Neural crest cell (in vitro differentiated cells): ENCODE data around the gene TUBGCP3. TPM values are rescaled to one million over a fixed set of nuclear protein-coding genes. Genes with fewer than 3 reads are reported as not detected.

Experiments used
- DNase-seq: peaks from one replicate; pipeline ENCODE4 v3.0.0; 2021; ENCODE audit warnings: low read depth, mixed read lengths, low spot score
- H3K27ac Mint-ChIP-seq: one replicate; pipeline ENCODE4 v1.8.0; 2021; ENCODE audit warnings: mild to moderate bottlenecking, mixed read lengths; ENCODE audit not compliant: unreplicated experiment
- H3K27me3 Mint-ChIP-seq: 2 replicates; pipeline ENCODE4 v1.8.0; 2021; ENCODE audit warnings: low read depth, mild to moderate bottlenecking, mixed read lengths
- H3K36me3 Mint-ChIP-seq: 2 replicates; pipeline ENCODE4 v1.8.0; 2021; ENCODE audit warnings: low read depth, mild to moderate bottlenecking, mixed read lengths
- H3K4me1 Mint-ChIP-seq: 2 replicates; pipeline ENCODE4 v1.8.0; 2021; ENCODE audit warnings: mixed read lengths
- H3K4me3 Mint-ChIP-seq: one replicate; pipeline ENCODE4 v1.8.0; 2021; ENCODE audit warnings: mild to moderate bottlenecking, mixed read lengths
- H3K9me3 Mint-ChIP-seq: 2 replicates; pipeline ENCODE4 v1.8.0; 2021; ENCODE audit warnings: mixed read lengths
- total RNA-seq: library from RNA; stranded (reverse); gene quantifications from 2 replicates; pipeline ENCODE4 v1.2.1, GENCODE V29; 2021
- TF ChIP-seq, protein P1 (sequence below): fragments of 200-600 bp; sonication (generic); conservative IDR thresholded peaks from 2 replicates; pipeline ENCODE4 v1.5.0; 2021; ENCODE audit warnings: antibody characterized with exemption, mild to moderate bottlenecking

Gene TUBGCP3
- total RNA-seq, 1 donor from 2014 or later, result 43.9 TPM

DNA sequence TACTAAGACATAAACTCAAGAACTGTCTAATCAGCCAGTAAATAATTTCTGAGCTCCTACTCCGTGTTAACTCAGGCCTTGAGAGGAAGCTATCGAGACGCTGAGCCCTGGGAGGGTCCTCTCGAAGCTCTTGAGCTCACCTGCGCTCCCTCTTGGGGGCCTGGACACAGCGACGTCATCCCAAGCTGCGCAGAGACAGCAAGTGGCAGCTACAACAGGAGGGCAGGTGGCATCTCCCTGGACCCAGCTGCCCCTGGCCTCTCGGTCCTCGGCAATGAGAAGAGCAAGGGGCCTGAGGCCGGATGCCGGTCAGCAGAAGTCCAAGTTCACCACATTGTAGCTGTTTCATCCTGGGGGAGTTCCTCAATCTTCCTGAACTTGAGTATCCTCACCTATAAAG is 30.5 kb upstream of the TUBGCP3 start:
- no peak for DNase-seq
- TF ChIP-seq, protein P1, sequence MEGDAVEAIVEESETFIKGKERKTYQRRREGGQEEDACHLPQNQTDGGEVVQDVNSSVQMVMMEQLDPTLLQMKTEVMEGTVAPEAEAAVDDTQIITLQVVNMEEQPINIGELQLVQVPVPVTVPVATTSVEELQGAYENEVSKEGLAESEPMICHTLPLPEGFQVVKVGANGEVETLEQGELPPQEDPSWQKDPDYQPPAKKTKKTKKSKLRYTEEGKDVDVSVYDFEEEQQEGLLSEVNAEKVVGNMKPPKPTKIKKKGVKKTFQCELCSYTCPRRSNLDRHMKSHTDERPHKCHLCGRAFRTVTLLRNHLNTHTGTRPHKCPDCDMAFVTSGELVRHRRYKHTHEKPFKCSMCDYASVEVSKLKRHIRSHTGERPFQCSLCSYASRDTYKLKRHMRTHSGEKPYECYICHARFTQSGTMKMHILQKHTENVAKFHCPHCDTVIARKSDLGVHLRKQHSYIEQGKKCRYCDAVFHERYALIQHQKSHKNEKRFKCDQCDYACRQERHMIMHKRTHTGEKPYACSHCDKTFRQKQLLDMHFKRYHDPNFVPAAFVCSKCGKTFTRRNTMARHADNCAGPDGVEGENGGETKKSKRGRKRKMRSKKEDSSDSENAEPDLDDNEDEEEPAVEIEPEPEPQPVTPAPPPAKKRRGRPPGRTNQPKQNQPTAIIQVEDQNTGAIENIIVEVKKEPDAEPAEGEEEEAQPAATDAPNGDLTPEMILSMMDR, result no peak
- no peaks in the 10 kb centered on the region for H3K9me3 Mint-ChIP-seq
- peaks cover 23% of the 10 kb centered on the region for H3K27me3 Mint-ChIP-seq
- peaks cover 9% of the 10 kb centered on the region for H3K4me1 Mint-ChIP-seq
- no peaks in the 10 kb centered on the region for H3K36me3 Mint-ChIP-seq
- H3K4me3 Mint-ChIP-seq, result no peak overlapping the region
- H3K27ac Mint-ChIP-seq, result no peak overlapping the region

- H3K27me3 Mint-ChIP-seq, result peaks cover 23% of the 10 kb centered on the region
- no peak for DNase-seq
- no peak overlapping the region for H3K27ac Mint-ChIP-seq
- TF ChIP-seq, protein P1, result no peak
- no peaks in the 10 kb centered on the region for H3K9me3 Mint-ChIP-seq
- H3K36me3 Mint-ChIP-seq, result no peaks in the 10 kb centered on the region
- H3K4me3 Mint-ChIP-seq, result no peak overlapping the region
- peaks cover 9% of the 10 kb centered on the region for H3K4me1 Mint-ChIP-seq
These were observed 29.9 kb upstream of the TUBGCP3 start for GRCh38 chr13:112617754-112618375.

GRCh38 chr13:112616586-112617362 is 28.8 kb upstream of the TUBGCP3 start:
- Mint-ChIP-seq H3K9me3 (no peaks in the 10 kb centered on the region), H3K27me3 (peaks cover 24% of the 10 kb centered on the region), H3K4me3 (no peak overlapping the region), H3K27ac (no peak overlapping the region), H3K36me3 (no peaks in the 10 kb centered on the region), H3K4me1 (peaks cover 9% of the 10 kb centered on the region)
- peak; percentile 28 for DNase-seq
- TF ChIP-seq, protein P1, result peak; percentile 67

DNA sequence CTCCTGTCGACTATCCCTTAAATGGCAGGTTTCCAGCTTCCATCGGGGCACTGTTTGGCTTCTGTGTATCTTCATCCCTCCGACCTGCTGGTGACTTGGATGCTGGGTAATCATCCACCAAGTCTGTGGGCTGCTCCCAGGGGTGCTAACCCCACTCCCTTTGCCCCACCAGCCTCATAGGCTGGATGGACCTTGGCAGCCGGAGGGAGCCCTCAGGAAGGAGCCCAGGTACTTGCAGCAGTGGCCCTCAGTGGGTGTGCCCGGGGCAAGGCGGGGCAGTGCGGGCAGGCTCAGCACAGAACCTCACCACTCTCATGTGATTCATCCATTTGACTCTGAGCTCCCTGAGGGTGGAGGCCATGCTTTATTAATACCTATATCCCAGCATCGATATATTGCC is 27.4 kb upstream of the TUBGCP3 start:
- no peak for DNase-seq
- H3K27ac Mint-ChIP-seq, result no peak overlapping the region
- TF ChIP-seq, protein P1, result no peak
- no peaks in the 10 kb centered on the region for H3K36me3 Mint-ChIP-seq
- no peak overlapping the region for H3K4me3 Mint-ChIP-seq
- peaks cover 9% of the 10 kb centered on the region for H3K4me1 Mint-ChIP-seq
- no peaks in the 10 kb centered on the region for H3K9me3 Mint-ChIP-seq
- peaks cover 23% of the 10 kb centered on the region for H3K27me3 Mint-ChIP-seq

DNA sequence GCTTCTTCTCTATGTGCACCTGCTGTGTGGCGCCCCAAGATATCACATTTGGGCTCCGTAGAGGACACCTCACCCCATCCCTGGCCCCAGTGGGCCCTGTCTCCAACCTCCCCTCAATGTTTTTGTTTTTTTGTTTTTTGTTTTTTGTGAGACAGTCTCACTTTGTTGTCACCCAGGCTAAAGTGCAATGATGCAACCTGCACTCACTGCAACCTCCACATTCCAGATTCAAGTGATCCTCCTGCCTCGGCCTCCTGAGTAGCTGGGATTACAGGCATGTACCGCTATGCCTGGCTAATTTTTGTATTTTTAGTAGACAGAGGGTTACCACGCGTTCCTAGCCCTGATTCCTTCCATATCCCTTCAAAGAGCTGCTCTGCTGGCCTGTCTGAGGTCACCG is 26.9 kb upstream of the TUBGCP3 start:
- DNase-seq, result no peak
- Mint-ChIP-seq H3K4me3 (no peak overlapping the region), H3K36me3 (no peaks in the 10 kb centered on the region), H3K27me3 (peaks cover 23% of the 10 kb centered on the region), H3K4me1 (peaks cover 6% of the 10 kb centered on the region), H3K27ac (peak overlapping the region; percentile 17), H3K9me3 (no peaks in the 10 kb centered on the region)
- TF ChIP-seq, protein P1, result no peak
